NK-92 treated with Interleukin-12 subunit alpha and Interleukin-12 subunit beta, amount 100 ng/mL, for 24 hours (cell line): ENCODE results near the gene PNKD.
"Not testable (repeated sequence)": the region's sequence is repeated elsewhere in the genome, so short reads cannot be mapped to it uniquely, and the experiment has no call there.

Experiments
- DNase-seq: peaks from one replicate; lab custom pipeline; 2025; lab: John Stamatoyannopoulos, UW

Gene PNKD

DNA sequence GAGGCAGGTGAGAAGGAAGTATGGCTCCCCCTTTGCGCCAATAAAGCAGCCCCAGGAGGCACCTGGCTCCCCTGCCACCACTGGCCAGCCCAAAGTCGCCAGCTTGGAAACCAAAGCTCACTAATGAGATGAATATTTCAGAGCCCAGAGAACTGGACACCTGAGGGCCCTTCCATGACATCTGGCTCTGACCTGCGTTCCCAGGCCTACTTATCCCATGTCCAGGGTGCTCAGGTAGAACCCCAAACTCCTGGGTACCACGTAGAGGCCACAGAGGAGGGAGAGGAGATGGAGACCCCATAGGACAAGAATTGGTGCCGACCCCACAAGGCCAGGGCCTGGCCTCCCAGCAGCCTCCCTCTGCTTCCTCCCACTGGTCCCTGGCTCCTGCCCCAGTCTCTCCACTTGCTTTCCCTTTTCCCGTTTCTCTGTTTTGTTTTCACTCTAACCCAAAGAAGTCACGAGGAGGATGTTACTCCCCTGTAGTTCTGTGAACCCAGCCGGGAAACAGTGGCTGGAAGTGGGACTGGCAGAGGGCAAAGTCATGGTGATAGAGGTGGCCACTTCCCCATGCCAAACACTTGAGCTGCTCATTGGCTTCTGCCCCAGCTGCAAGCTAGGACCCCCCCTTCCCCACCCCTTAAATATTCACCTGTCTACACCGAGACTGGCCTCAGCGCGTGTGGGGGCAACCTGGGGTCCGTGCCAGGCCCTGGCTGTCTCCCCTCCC lies 21.2 kb downstream of the PNKD start:
- no peak for DNase-seq

DNA sequence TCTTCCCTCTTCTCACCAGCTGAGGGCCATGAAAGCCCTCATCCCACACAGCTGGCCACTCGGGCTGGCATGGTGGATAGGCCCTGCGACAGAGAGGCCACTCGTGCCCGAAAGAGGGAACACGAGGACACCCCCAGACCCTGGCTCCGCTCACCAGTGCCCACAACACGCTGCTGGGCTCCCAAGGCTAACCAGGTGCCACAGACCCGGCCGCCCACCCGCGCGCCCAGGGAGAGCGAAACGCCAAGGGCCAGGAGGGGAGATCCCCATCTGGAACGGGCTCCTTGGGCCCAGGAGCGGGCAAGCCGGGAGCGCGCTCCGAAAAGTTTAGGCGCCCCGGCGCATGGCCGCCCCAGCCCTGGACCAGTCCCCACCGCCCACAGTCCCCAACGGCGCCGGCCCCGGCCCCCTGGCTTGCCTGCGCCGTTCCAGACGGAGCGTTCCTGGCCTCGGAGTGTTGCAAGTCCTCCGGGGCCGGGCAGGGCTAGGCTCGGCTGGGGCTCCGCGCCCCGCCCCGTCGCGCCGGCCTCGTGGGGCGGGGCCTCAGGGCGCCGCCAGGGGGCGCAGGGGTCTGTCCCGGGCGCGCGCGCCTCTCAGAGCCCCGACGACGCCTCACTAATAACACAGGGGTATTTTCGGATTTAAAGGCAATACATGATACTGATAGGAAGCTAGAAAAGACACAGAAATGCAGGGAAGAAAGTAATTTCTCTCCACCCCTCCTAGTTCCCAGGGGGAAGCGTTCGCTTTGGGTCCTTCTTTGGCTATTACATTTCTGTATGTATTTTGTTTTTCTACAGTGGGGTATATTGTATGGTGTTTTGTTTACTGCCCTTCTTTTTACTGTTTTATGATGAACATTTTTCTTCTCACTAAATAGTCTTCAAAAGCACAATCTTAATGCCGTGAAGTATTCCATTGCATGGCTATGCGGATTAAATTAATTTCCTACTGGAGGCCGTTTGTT lies 22.0 kb downstream of the PNKD start, which contains the start of gene TMBIM1:
Gene TMBIM1 (minus strand): TSS at position 456 of the 967 bp plus-strand sequence. CDS start 10,362 bp downstream, outside the sequence.
- DNase-seq = no peak

DNA sequence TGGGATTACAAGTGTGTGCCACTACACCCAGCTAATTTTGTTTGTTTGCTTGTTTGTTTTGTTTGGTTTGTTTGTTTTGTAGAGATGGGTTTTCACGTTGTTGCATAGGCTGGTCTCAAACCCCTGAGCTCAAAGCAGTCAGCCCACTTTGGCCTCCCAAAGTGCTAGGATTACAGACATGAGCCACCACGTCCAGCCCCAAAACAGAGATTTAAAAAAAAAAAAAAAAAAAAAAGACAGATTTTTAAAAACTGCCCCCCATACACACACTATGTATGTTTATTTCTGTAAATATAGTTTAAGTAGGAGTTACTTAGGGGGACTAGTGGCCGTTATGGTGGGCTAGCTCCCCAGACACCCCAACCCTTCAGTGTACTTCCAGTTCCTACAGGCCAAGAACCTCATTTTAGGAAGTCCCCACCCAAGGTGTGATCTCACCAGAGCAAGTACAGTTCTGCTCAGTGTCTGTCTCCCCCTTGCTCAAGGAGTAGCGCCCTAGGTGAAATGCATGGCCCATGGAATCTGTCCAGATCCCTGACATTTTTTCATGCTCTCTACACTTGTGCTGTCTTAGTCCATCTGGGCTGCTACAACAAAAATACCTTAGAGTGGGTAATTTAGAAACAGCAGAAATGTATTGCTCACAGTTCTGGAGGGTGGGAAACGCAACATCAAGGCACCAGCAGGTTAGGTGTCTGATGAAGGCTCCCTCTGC lies 23.6 kb downstream of the PNKD start:
- no peak for DNase-seq

DNA sequence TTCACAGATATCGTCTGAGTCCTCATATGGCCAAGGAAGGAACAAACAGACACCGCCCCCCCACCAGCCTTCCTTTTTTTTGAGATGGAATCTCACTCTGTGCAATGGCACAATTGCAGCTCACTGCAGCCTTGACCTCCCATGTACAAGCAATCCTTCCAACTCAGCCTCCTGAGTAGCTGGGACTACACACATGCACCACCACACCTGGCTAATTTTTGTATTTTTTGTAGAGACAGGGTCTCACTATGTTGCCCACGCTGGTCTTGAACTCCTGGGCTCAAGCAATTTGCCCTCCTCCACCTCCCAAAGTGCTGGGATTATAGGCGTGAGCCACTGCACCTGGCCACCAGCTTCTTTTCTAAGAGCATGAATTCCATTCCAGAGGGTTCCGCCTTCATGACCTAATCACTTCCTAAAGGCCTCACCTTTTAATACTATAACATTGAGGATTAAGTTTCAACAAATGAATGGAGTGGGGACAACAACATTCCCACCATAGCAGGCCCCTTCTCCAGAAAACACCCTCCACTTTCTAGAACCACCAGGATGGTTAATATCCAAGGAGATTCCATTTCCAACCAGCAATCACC lies 24.2 kb downstream of the PNKD start:
- no peak for DNase-seq

DNA sequence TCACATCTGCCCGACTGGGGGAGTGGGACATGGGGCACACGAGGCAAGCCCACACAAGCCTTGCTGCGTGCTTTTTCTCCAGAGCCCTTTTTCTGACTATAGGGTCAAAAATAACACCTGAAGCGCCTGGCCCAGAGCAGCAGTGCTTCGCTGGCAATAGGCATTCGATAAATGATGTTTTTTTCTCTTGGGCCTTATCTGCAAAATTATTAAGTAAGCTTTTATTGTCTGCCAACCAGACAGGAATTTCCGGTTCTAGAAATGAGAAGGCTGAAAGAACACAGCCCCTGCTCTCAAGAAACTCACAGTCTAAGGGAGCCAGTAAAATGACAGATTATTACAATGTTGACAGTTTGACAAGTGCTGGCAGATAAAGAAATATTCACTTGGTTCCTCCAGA lies 24.7 kb downstream of the PNKD start:
- no peak for DNase-seq

DNA sequence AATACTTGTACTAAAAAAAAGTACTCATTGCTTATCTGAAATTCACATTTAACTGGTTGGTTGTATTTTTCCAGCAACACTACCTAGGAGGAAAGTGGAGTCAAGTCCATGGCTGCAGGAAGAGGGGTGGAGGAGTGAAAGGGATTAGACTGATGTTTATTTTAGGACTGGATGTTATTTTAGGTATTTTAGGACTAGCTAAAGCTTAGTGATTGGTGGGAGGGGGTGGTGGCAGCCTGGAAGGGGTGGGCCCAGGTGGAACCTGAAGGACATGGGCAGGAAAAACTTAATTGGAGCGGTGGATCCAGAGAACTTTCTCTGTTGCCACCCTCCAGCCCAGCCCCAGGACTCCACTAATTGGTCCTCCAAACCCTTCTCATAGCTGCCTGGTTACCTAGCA lies 25.9 kb downstream of the PNKD start:
- no peak for DNase-seq

DNA sequence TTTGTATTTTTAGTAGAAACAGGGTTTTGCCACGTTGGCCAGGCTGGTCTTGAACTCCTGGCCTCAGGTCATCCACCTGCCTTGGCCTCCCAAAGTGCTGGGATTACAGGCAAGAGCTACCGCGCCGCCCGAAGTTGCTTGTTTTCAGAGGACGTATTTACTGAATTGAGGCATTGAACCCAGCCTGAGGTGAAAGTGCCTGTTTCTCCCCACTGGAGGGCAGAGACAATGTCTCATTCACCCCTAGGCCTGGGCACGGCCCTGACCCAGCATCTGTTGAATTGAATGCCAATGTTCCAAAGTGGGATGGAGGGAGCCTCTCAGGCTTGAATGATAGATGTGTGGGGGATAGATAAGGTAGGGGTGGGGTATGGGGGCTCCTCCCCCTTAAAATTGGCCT lies 26.5 kb downstream of the PNKD start:
- DNase-seq = no peak

DNA sequence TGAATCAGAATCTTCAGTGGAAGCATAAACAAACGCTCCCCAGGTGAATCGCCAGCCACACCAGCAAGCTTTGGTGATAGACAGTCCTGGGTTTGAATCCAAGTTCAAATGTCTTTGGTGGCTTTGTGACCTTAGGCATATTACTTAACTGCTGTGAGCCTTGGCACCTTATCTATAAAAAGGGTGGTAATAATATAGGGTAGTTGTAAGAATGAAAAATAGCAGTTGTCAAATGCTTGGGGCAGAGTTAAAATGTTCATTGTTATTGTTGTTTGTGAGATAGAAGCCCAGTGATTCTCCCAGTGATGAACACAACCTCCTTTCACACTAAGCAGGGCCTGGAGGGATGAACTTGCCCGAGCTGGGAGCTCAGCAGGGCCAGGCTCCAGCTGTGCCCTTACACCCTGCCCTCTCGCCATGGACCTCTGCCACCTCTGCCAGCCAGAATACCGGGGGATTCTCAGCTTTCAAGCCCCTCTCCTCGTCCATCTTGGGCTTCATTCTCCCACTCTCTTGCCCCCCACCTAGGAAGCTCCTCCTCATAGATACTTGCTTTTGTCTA lies 28.1 kb downstream of the PNKD start:
- DNase-seq = no peak

DNA sequence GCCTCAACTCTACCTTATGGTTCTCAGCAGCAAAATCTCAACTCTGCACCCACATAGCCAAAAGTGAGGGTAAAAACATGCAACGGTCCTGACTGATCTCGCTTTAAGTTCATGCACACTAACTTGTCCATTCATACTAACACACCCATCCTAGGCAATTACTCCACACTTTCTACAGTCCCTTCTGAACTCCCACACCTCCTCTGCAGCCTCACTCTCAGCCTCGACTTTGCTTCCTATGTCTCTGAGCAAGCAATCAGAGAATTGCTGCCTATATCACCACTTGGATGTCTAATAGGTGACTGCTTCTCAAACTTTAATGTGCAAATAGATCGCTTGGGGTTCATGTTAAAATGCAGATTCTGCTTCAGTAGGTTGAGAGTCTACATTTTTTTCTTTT lies 29.8 kb downstream of the PNKD start:
- no peak for DNase-seq

DNA sequence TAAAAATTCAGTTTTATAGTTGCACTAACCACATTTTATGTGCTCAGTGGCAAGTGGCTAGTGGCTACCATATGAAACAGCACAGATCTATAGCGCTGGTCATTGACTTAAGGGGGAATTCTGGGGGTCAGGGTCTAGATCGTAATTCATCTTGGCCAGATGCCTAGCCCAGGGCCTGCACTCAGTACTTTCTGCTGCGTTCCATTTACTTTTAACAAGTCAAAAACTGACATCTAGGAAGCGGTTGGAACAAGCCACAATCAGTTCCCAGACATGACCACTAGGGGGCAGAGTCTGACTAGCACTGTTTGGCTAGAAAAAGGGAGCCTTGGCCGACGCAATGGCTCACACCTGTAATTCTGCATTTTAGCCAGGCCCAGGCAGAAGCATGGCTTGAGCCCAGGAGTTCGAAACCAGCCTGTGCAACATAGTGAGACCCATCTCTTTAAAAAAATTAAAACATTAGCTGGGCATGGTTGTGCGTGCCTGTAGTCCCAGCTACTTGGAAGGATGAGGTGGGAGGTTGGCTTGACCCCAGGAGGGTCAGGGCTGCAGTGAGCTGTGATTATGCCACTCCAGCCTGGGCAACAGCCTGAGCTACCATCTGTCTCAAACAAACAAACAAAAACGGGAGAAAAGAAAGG lies 31.0 kb downstream of the PNKD start:
- peak; percentile 65 for DNase-seq

DNA sequence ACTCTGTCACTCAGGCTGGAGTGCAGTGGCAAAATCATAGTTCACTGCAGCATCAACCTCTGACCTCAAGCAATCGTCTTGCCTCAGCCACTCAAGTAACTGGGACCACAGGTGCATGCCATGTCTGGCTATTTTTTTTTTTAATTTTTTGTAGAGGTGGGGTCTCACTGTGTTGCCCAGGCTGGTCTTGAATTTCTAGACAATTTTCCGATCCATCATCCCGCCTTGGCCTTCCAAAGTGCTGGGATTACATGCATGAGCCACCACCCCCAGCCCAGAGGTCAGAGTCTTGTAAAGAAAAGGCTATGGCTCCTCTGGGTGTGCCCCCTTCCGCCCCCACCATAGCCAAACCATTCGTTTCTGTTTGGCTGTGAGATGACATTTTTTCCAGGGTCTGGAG lies 35.1 kb downstream of the PNKD start:
- DNase-seq = no peak

DNA sequence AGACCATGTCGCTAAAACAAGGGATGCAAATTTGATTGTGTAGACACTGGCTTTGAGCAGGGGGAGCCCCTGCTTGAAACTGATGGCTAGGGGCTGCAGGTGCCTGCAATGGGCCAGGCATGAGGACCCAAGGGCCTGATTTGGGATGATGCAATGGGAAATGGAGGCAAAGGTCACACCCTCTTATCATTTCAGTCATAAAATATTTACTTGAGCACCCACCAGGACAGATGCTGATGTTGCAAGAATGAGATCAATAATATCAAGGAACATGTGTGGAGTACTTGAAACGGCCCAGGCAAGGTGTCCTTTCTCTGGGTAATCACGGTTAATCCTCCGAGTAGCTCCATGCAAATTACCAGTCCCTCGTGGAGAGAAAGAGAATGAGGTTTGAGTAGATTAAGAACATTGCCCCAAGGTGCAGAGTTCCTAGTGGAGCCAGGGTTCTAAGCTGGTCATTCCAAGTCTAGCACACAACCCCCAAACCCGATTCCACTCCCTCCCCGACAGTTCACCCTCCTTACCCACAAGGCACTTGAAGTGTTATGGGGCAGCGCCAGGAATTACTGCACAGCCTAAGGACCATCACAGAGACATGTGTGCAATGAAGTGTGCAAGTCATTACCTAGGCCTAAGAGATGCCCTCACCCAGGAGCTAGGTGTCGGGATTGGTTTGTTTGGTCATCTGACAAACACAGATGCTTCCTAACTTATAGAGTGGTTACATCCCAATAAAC lies 36.0 kb downstream of the PNKD start:
- no peak for DNase-seq

DNA sequence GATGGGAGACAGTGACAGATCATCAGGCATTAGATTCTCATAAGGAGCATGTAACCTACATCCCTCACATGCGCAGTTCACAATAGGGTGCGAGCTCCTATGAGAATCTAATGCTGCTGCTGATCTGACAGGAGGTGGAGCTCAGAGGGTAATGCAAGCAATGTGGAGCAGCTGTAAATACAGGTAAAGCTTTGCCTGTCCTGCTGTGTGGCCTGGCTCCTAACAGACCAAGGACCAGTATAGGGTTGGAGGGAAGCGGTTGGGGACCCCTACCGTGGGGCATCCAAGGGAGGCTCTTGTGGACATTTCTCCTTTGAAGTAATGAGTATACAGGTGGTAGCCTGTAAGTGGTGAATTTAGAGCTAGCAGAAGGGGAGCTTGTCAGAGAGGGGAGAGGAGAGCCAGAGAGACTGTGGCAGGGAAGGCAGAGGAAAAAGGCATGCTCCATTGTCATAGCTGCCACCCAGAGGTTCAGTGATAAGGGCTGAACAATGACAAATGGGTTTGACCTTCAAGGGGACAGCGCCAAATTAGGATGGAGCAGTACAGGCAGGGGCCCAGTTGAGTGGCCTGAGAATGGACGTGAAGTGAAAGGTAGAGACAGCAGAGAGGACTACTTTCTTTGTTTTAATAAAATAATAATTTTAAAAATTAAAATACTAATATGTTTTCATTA lies 37.2 kb downstream of the PNKD start:
- DNase-seq = no peak

DNA sequence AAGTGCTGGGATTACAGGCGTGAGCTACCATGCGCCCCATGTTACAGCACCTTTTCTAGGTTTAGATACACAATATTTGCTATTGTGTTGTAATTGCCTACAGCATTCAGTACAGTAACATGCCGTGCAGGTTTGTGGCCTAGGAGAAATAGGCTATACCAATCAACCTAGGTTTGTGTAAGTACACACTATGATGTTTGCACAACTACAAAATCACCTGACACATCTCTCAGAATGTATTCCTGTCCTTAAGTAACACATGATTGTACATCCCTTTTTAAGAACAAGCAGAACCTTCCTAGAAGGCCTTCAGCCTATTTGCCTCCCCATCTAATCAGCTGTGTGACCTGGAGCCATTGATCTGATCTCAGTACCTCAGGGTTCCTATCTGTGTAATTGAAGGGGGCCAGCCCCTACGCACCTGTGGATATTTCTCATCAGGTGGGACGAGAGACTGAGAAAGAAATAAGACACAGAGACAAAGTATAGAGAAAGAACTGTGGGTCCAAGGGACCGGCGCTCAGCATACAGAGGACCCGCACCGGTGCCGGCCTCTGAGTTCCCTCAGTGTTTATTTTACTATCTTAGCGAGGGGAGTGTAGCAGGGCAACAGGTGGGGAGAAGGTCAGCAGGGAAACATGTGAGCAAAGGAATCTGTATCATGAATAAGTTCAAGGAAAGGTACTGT lies 40.7 kb downstream of the PNKD start:
- DNase-seq = no peak

DNA sequence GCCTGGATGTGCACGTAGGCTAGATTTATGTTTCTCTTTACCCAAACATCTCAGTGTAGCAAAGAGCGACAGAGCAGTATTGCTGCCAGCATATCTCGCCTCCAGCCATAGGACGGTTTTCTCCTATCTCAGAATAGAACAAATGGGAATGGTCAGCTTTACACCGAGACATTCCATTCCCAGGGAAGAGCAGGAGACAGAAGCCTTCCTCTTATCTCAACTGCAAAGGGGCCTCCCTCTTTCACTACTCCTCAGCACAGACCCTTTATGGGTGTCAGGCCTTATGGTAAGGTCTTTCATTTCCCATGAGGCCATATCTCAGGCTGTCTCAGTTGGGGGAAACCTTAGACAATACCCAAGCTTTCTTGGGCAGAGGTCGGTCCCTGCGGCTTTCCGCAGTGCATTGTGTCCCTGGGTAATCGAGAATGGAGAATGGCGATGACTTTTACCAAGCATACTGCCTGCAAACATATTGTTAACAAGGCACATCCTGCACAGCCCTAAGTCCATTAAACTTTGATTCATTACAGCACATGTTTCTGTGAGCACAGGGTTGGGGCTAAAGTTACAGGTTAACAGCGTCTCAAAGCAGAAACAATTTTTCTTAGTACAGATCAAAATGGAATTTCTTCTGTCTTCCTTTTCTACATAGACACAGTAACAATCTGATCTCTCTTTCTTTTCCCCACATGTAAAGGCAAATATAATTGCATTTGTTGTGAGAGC lies 41.4 kb downstream of the PNKD start:
- not testable (repeated sequence) for DNase-seq

DNA sequence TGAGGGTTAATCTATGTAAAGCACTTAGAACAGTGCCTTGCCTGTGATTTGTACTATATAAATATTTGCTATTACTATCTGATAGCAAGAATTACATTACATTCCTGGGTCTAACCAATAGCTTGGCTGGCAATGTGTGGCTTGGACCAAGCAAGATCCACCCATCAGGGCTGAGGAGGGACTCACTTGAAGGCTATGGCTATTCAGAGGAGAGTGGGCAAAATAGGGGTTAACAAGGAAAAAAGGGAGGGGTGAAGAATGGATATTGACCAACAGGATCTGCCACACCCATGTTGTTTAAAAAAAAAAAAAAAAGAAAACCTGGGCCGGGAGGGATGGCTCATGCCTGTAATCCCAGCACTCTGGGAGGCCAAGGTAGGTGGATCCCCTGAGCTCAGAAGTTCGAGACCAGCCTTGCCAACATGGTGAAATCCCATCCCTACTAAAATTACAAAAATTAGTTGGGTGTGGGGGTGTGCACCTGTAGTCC lies 42.0 kb downstream of the PNKD start:
- DNase-seq = no peak

DNA sequence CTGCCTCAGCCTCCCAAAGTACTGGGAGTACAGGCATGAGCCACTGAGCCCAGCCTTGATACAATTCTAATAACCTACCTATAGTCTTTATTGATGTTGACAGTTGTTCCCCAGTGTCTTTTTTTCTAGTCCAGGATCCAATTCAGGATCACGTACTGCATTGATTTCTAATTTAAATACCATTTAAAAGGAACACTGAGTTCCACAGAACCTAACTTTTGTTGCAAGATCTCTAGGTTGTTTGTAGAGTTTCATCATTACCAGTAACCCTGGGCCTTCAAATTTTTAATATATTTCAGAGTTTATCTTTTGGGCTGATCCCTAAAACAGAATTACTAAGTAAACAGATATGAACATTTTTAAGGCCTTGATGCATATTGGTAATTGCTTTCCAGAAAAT lies 43.0 kb downstream of the PNKD start:
- DNase-seq = no peak

DNA sequence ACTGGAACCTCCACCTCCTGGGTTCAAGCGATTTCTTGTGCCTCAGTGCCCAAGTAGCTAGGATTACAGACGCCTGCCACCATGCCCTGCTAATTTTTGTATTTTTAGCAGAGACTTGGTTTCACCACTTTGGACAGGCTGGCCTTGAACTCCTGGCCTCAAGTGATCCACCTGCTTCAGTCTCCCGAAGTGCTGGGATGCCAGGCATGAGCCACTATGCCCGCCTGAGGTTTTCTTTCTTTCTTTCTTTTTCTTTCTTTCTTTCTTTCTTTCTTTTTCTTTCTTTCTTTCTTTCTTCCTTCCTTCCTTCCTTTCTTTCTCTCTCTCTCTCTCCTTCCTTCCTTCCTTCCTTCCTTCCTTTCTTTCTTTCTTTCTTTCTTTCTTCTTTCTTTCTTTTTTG lies 44.4 kb downstream of the PNKD start:
- not testable (repeated sequence) for DNase-seq
